GM12875 (cell line): ENCODE measurements around the gene CREBBP.
"Not testable (repeated sequence)": the region's sequence is repeated elsewhere in the genome, so short reads cannot be mapped to it uniquely, and the experiment has no call there.

ENCODE experiments used
- H3K4me3 ChIP-seq: one replicate; pipeline ENCODE4 v1.5.1; 2011; ENCODE audit warnings: low read depth, low read length, control low read depth
- CTCF ChIP-seq: IDR thresholded peaks from 2 replicates; pipeline ENCODE4 v1.5.1; 2011; ENCODE audit warnings: low read depth, mild to moderate bottlenecking, control low read depth, inconsistent platforms, low read length, moderate library complexity, borderline replicate concordance; ENCODE audit not compliant: insufficient read depth

Gene CREBBP

GRCh38 chr16:3904875-3905274, 24.4 kb upstream of the CREBBP start:
- no peak overlapping the region for H3K4me3 ChIP-seq
- TF ChIP-seq CTCF, result no peak

GRCh38 chr16:3890091-3890490, 9.6 kb upstream of the CREBBP start:
- no peak overlapping the region for H3K4me3 ChIP-seq
- TF ChIP-seq CTCF, result no peak

GRCh38 chr16:3889059-3889458, 8.5 kb upstream of the CREBBP start:
- H3K4me3 ChIP-seq, result no peak overlapping the region
- no peak for TF ChIP-seq CTCF

DNA sequence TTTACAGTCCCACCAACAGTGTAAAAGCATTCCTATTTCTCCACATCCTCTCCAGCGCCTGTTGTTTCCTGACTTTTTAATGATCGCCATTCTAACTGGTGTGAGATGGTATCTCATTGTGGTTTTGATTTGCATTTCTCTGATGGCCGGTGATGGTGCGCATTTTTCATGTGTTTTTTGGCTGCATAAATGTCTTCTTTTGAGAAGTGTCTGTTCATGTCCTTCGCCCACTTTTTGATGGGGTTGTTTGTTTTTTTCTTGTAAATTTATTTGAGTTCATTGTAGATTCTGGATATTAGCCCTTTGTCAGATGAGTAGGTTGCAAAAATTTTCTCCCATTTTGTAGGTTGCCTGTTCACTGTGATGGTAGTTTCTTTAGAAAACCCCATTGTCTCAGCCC, 5.5 kb upstream of the CREBBP start:
- H3K4me3 ChIP-seq, result not testable (repeated sequence)

GRCh38 chr16:3884398-3884797, 3.9 kb upstream of the CREBBP start:
- H3K4me3 ChIP-seq, result no peak overlapping the region
- TF ChIP-seq CTCF, result no peak

DNA sequence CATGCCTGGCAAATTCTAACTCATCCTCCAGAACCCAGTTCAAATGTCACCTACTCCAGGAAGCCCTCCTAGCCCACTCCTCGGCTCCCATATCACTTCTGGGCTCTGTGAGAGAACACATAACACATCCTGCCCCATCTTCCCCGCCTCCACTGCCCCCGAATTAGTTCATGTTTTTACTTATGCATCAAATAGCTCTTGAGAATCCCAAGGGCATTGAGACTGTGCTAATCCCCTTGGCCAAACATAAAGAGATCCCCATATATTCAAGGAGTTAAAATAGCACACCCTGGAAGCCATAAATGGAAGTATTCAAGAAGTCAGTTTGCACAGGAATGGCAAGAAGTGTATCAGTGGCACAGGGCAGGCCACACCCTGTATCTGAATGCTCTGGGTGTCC, 2.0 kb upstream of the CREBBP start:
- TF ChIP-seq CTCF, result no peak
- no peak overlapping the region for H3K4me3 ChIP-seq

GRCh38 chr16:3881499-3881990, 1.0 kb upstream of the CREBBP start:
- H3K4me3 ChIP-seq, result no peak overlapping the region

More at GRCh38 chr16:3881499-3881990, 1.0 kb upstream of the CREBBP start:
- no peak for TF ChIP-seq CTCF
